Heart left ventricle (tissue), 16 donors: Measurements from ENCODE around the gene OR51B5. TPM values are rescaled to one million over a fixed set of nuclear protein-coding genes. Genes with fewer than 3 reads are reported as not detected.

Experiments used
- ATAC-seq, 4 donors: fragments of 200-7000 bp; cut with Tn5 transposase; one replicate each; pipeline ENCODE4 v1.9.1; 2020 to 2022; ENCODE audit warnings: moderate library complexity in 4 of 4, mild to moderate bottlenecking in 3 of 4, moderate number of reproducible peaks in 1 of 4
- DNase-seq, 5 donors: peaks; one replicate each; pipeline ENCODE4 v3.0.0-alpha.2; 2020
- H3K27ac ChIP-seq, 12 donors: fragments of 200-600 bp; sonication (generic) in 4 of 12; one replicate each; pipeline versions ENCODE4 v1.5.0 to v1.8.0; 2016 to 2022; ENCODE audit warnings: mild to moderate bottlenecking in 2 of 12
- H3K27me3 ChIP-seq, 9 donors: fragments of 200-600 bp; sonication (generic) in 2 of 9; one replicate each; pipeline versions ENCODE4 v1.5.1 to v1.8.0; 2016 to 2022; ENCODE audit warnings: mild to moderate bottlenecking in 3 of 9
- H3K36me3 ChIP-seq, 9 donors: fragments of 200-600 bp; sonication (generic) in 2 of 9; one replicate each; pipeline versions ENCODE4 v1.5.0 to v1.8.0; 2018 to 2022; ENCODE audit warnings: mild to moderate bottlenecking in 2 of 9
- H3K4me1 ChIP-seq, 12 donors: fragments of 200-600 bp; sonication (generic) in 4 of 12; one replicate each; pipeline versions ENCODE4 v1.5.0 to v1.8.0; 2016 to 2022; ENCODE audit warnings: mild to moderate bottlenecking in 3 of 12
- H3K4me3 ChIP-seq, 12 donors: fragments of 200-600 bp; sonication (generic) in 4 of 12; one replicate each; pipeline versions ENCODE4 v1.5.0 to v1.8.0; 2017 to 2022; ENCODE audit warnings: mild to moderate bottlenecking in 9 of 12, moderate library complexity in 4 of 12
- H3K9me3 ChIP-seq, 12 donors: fragments of 200-600 bp; sonication (generic) in 4 of 12; one replicate each; pipeline versions ENCODE4 v1.5.0 to v1.8.0; 2016 to 2022; ENCODE audit warnings: mild to moderate bottlenecking in 1 of 12
- POLR2A ChIP-seq, 2 donors: fragments of 450-650 bp; IDR thresholded peaks; one replicate each; pipeline ENCODE4 v1.6.1; 2017; ENCODE audit warnings: antibody characterized with exemption in 2 of 2, mild to moderate bottlenecking in 2 of 2, moderate library complexity in 2 of 2
- WGBS, 4 donors: extraction: QIAGEN DNeasy Blood & Tissue Kit in 2 of 4; methylation state at CpG; one replicate each; pipeline versions ENCODE4 v1.1.5 to v1.1.7; 2013 to 2018; 5-methylcytosine and 5-hydroxymethylcytosine counted together
- intact Hi-C, 10 donors: fragments of 100-400 bp; cut with DNase I; formaldehyde crosslinking; loops; one replicate each; pipeline versions ENCODE4 v1.11.1 to v1.14.2; 2022
- polyA plus RNA-seq, 2 donors: library from polyadenylated mRNA; stranded (reverse); fragments of 200-250 nt; gene quantifications; one replicate each; pipeline ENCODE4 v1.2.3, GENCODE V29; 2013
- total RNA-seq, 9 donors: library from RNA; depleted of rRNA in 2 of 9; stranded (reverse); fragments of >200 nt in 2 of 9; fragmentation: NEBNext Ultra II Directional in 3 of 9; extraction: Animal tissue kit (Norgen Biotek cat#: 25700) in 3 of 9; gene quantifications; one replicate each; pipeline versions ENCODE4 v1.1.0 to v1.2.4, GENCODE V29; 2016 to 2023
- TF ChIP-seq, protein P1 (sequence below), 12 donors: fragments of 200-600 bp; sonication (generic) in 4 of 12; IDR thresholded peaks; one replicate each; pipeline versions ENCODE4 v1.5.0 to v1.8.0; 2018 to 2022; ENCODE audit warnings: antibody characterized with exemption in 12 of 12, mild to moderate bottlenecking in 5 of 12
- donor health status: ischemic (EF 13 %, LVEDD 7.1; RV severe dilation, severe dysfunction).
- donor health status: healthy with polysubstance abuse.
- donor health status: DM: no; HTN: yes; CAD: no.
- donor health status: DM: no; HTN: no; CAD: no.
- donor health status: ischemic (EF 25% LVEDD 6.9; RV normal size, moderate dysfunction).
- donor health status: ischemic (EF 25% LVEDD 5.7; RV mildly dilated, moderate dysfunction).
- donor health status: healthy.
- donor health status: DM: yes; HTN: yes; CAD: no.
- donor health status: ischemic (EF 35%, LVEDD 5.7; RV mildly dilated, moderate dysfunction).
- donor health status: nonischemic (EF 11% LVEDD 7.7; RV severe dilation, severe dysfunction).
- donor health status: DM: yes; HTN: yes; CAD: no.
- donor health status: PGD.
- donor health status: ischemic (EF 29% LVEDD 5.4; RV normal size, mild dysfunction).
- donor health status: nonischemic (EF 23%, LVEDD 6.1; RV moderate dilation, normal function).

The OR51B5 gene
- total and polyA plus RNA-seq, 11 donors = 0.11 to 0.80 TPM; not detected in 9

DNA sequence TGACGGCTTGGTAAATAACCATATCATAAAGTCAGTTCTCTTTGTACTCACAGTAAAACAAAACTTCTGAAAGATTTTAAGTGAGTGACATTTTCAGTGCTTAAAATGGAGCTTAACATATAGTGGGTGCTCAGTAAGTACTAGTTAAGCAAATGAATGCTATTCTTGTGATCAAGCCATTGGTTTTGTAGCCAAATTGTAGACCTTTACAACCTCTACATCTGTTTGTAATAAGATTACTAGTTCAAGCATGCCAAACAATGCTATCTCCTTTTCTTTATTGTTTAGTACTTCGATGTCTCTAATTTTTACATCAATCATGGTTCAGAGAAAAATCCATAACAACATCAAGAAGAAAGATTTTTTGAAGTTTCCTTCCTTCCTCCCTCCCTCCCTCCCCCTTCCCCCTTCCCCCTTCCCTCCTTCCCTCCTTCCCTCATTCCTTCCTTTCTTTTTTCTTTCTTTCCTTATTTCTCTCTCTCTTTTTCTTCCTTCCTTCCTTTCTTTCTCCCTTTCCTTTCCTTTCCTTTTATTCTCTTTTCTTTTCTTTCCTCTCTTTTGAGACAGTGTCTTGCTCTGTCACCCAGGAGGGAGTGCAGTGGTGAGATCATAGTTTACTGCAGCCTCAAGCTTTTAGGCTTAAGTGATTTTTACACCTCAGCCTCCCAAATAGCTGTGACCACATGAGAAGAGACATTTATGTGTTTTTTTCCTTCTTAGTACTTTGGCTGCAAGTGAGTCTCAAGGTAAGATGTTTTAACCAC, 35.9 kb downstream of the OR51B5 start:
- Histone ChIP-seq H3K36me3 (no peaks in the 10 kb centered on the region), H3K9me3 (no peaks in the 10 kb centered on the region), H3K27ac (no peak overlapping the region), H3K4me3 (no peak overlapping the region), H3K27me3 (no peaks in the 10 kb centered on the region), H3K4me1 (no peaks in the 10 kb centered on the region)
- TF ChIP-seq, protein P1, sequence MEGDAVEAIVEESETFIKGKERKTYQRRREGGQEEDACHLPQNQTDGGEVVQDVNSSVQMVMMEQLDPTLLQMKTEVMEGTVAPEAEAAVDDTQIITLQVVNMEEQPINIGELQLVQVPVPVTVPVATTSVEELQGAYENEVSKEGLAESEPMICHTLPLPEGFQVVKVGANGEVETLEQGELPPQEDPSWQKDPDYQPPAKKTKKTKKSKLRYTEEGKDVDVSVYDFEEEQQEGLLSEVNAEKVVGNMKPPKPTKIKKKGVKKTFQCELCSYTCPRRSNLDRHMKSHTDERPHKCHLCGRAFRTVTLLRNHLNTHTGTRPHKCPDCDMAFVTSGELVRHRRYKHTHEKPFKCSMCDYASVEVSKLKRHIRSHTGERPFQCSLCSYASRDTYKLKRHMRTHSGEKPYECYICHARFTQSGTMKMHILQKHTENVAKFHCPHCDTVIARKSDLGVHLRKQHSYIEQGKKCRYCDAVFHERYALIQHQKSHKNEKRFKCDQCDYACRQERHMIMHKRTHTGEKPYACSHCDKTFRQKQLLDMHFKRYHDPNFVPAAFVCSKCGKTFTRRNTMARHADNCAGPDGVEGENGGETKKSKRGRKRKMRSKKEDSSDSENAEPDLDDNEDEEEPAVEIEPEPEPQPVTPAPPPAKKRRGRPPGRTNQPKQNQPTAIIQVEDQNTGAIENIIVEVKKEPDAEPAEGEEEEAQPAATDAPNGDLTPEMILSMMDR (IDR thresholded peaks at IDR 0.05) = no peak
- no peak for TF ChIP-seq POLR2A (IDR thresholded peaks at IDR 0.05)
- intact Hi-C loops = no loop called here
- DNase-seq (no peak), ATAC-seq (no peak)
- WGBS, 4 donors = 77 to 86% (median 82%) methylated on average over 2 of the region's 2 CpGs

DNA sequence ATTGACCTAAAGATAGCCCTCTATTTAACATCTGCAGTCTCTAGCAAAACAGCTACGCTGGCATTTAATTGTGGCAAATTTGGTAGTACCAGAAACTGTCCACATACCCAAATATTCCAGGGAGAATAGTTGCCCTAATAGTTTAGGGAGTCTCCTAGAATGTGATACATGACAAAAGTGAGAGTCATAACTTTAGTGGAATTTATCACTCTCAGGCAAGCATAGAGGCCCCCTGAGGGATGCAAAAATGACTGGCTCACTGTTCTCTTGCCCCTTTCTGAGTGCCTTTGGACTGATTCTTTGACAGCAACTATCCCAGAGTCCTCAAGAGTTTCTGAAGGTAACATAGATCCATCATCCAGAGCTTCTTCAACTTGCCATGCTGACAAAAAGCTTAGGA, 39.3 kb downstream of the OR51B5 start:
- TF ChIP-seq, protein P1 (IDR thresholded peaks at IDR 0.05) = no peak
- no peak for TF ChIP-seq POLR2A (IDR thresholded peaks at IDR 0.05)
- Histone ChIP-seq H3K27ac (no peak overlapping the region), H3K9me3 (no peaks in the 10 kb centered on the region), H3K4me1 (no peaks in the 10 kb centered on the region), H3K36me3 (no peaks in the 10 kb centered on the region), H3K27me3 (no peaks in the 10 kb centered on the region), H3K4me3 (no peak overlapping the region)
- intact Hi-C loops = no loop called here
- no peak for DNase-seq
- WGBS, 4 donors = 53 to 94% (median 90%) methylated on average over 1 of the region's 1 CpG
- no peak for ATAC-seq

DNA sequence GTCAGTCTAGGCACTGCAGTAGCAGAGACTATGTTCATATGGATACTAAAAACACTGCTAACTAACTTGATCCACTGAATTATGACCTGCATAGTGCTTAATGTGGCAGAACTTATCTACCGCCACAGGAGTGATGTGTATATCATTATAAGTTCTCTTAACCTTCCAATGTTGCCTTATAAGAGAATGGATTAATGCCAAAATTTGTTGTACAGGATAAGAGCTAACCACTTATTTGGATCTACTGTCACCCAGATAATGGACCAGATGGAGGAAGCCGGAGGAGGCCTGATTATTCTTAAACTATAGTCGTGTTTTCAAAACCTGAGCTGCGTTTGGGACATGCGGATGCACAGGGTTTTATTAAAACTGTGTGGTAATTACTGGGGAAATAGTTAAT, 39.7 kb downstream of the OR51B5 start:
- intact Hi-C loops = no loop called here
- Histone ChIP-seq H3K36me3 (no peaks in the 10 kb centered on the region), H3K4me3 (no peak overlapping the region), H3K27ac (no peak overlapping the region), H3K4me1 (no peaks in the 10 kb centered on the region), H3K9me3 (no peaks in the 10 kb centered on the region), H3K27me3 (no peaks in the 10 kb centered on the region)
- TF ChIP-seq, protein P1 (IDR thresholded peaks at IDR 0.05) = no peak
- no peak for TF ChIP-seq POLR2A (IDR thresholded peaks at IDR 0.05)
- WGBS, 4 donors = 55 to 71% (median 63%) methylated on average over 5 of the region's 5 CpGs
- DNase-seq (no peak), ATAC-seq (no peak)

DNA sequence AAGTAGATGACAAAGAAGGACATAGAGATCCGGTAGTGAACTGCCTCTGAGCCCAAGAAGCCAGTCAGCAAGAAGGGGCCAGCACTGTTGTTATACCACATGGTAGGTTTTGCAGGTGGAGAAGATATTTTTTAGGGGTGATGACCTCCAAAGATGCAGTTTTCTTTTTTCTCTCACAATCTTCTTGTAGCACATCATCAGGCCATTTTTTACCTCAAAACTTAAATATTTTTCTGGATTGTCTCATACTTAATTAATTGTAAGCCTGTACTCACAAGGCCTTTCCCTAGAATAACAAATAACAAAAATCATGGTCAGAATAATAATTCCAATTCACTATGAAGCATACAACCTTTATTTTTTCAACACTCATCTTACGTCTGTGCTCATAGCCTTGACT, 41.5 kb downstream of the OR51B5 start, which contains the start of gene OR51B4:
Gene OR51B4, minus strand, starts transcription at position 101 of the 400 bp plus-strand sequence. Its CDS starts 0 bp downstream, at position 101.
- Histone ChIP-seq H3K9me3 (no peaks in the 10 kb centered on the region), H3K36me3 (no peaks in the 10 kb centered on the region), H3K4me3 (no peak within 1 kb of the TSS), H3K4me1 (no peaks in the 10 kb centered on the region), H3K27ac (no peak within 1 kb of the TSS), H3K27me3 (no peaks in the 10 kb centered on the region)
- TF ChIP-seq POLR2A (IDR thresholded peaks at IDR 0.05) = no peak
- TF ChIP-seq, protein P1 (IDR thresholded peaks at IDR 0.05) = no peak
- no peak for ATAC-seq
- 89 to 93% (median 90%) methylated on average over 2 of the region's 2 CpGs for WGBS, 4 donors
- no peak for DNase-seq
- intact Hi-C loops = no loop called here
